ENCODE measurements around the gene MED13.

DNA sequence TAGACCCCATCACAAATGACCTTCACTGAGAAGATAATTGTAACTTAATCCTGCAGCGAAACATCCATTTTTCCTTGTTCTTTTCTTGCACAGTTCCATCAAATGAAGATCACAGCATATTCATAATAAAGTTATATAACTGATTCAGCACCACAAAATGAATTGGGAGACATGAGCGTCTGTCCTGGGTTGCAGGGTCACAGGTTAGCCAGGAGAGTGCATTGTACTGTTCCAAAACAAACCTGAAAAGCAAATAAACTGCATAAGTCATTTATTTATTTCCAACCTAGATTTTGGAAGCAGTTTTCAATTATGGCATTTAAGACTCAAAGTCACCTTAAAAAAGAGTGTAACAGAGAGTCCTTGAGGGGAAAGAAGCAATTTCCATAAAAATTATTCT, 118.7 kb downstream of the MED13 start:
- TF ChIP-seq USF1 (IDR thresholded peaks at IDR 0.05): no peak
- TF ChIP-seq CEBPB (IDR thresholded peaks at IDR 0.05): no peak
- TF ChIP-seq TEAD4 (IDR thresholded peaks at IDR 0.05): no peak
- TF ChIP-seq TAF1 (IDR thresholded peaks at IDR 0.05; ENCODE audit: low read depth): no peak
- TF ChIP-seq, protein P1, sequence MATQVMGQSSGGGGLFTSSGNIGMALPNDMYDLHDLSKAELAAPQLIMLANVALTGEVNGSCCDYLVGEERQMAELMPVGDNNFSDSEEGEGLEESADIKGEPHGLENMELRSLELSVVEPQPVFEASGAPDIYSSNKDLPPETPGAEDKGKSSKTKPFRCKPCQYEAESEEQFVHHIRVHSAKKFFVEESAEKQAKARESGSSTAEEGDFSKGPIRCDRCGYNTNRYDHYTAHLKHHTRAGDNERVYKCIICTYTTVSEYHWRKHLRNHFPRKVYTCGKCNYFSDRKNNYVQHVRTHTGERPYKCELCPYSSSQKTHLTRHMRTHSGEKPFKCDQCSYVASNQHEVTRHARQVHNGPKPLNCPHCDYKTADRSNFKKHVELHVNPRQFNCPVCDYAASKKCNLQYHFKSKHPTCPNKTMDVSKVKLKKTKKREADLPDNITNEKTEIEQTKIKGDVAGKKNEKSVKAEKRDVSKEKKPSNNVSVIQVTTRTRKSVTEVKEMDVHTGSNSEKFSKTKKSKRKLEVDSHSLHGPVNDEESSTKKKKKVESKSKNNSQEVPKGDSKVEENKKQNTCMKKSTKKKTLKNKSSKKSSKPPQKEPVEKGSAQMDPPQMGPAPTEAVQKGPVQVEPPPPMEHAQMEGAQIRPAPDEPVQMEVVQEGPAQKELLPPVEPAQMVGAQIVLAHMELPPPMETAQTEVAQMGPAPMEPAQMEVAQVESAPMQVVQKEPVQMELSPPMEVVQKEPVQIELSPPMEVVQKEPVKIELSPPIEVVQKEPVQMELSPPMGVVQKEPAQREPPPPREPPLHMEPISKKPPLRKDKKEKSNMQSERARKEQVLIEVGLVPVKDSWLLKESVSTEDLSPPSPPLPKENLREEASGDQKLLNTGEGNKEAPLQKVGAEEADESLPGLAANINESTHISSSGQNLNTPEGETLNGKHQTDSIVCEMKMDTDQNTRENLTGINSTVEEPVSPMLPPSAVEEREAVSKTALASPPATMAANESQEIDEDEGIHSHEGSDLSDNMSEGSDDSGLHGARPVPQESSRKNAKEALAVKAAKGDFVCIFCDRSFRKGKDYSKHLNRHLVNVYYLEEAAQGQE (IDR thresholded peaks at IDR 0.05; ENCODE audit: low read depth): no peak

Data from Ishikawa (cell line).